ENCODE results near the gene FBXO3.

- TF ChIP-seq CTCF (IDR thresholded peaks at IDR 0.05; ENCODE audit: control extremely low read depth in 1 of 3, insufficient read depth in 1 of 3, low read depth in 1 of 3, low read length in 3 of 3) (no peak), SUZ12 (IDR thresholded peaks at IDR 0.05; ENCODE audit: low read length) (no peak), FOSL1 (IDR thresholded peaks at IDR 0.05; ENCODE audit: insufficient read depth, low read depth, low read length) (no peak)
Observed at GRCh38 chr11:33719587-33719986, 54.7 kb downstream of the FBXO3 start.

All from H1 (cell line).